Neural crest cell (in vitro differentiated cells): ENCODE data around the gene CSH1. TPM values are rescaled to one million over a fixed set of nuclear protein-coding genes. Genes with fewer than 3 reads are reported as not detected.
A peak's percentile ranks its signal among the peaks of the same experiment; 100 is the strongest.

ENCODE experiments used
- DNase-seq: peaks from one replicate; pipeline ENCODE4 v3.0.0; 2021; ENCODE audit warnings: low read depth, mixed read lengths, low spot score
- H3K27ac Mint-ChIP-seq: one replicate; pipeline ENCODE4 v1.8.0; 2021; ENCODE audit warnings: mild to moderate bottlenecking, mixed read lengths; ENCODE audit not compliant: unreplicated experiment
- H3K27me3 Mint-ChIP-seq: 2 replicates; pipeline ENCODE4 v1.8.0; 2021; ENCODE audit warnings: low read depth, mild to moderate bottlenecking, mixed read lengths
- H3K36me3 Mint-ChIP-seq: 2 replicates; pipeline ENCODE4 v1.8.0; 2021; ENCODE audit warnings: low read depth, mild to moderate bottlenecking, mixed read lengths
- H3K4me1 Mint-ChIP-seq: 2 replicates; pipeline ENCODE4 v1.8.0; 2021; ENCODE audit warnings: mixed read lengths
- H3K4me3 Mint-ChIP-seq: one replicate; pipeline ENCODE4 v1.8.0; 2021; ENCODE audit warnings: mild to moderate bottlenecking, mixed read lengths
- H3K9me3 Mint-ChIP-seq: 2 replicates; pipeline ENCODE4 v1.8.0; 2021; ENCODE audit warnings: mixed read lengths
- CTCF ChIP-seq: fragments of 200-600 bp; sonication (generic); conservative IDR thresholded peaks from 2 replicates; pipeline ENCODE4 v1.5.0; 2021; ENCODE audit warnings: antibody characterized with exemption, mild to moderate bottlenecking
- total RNA-seq: library from RNA; stranded (reverse); gene quantifications from 2 replicates; pipeline ENCODE4 v1.2.1, GENCODE V29; 2021

The CSH1 gene
- total RNA-seq, 1 donor from 2014 or later, result not detected

- Mint-ChIP-seq H3K27ac (peak overlapping the region; percentile 99), H3K36me3 (peaks cover 5% of the 10 kb centered on the region), H3K27me3 (peaks cover 12% of the 10 kb centered on the region), H3K9me3 (peaks cover 7% of the 10 kb centered on the region), H3K4me3 (peak overlapping the region; percentile 7), H3K4me1 (peaks cover 17% of the 10 kb centered on the region)
- peak; percentile 66 for TF ChIP-seq CTCF
- peak; percentile 66 for DNase-seq
Measured at GRCh38 chr17:63848834-63849689, 47.3 kb downstream of the CSH1 start.

GRCh38 chr17:63847525-63848249, 48.7 kb downstream of the CSH1 start:
- H3K4me1 Mint-ChIP-seq, result peaks cover 22% of the 10 kb centered on the region
- H3K27me3 Mint-ChIP-seq, result peaks cover 11% of the 10 kb centered on the region
- H3K27ac Mint-ChIP-seq, result no peak overlapping the region
- no peak for TF ChIP-seq CTCF
- no peak for DNase-seq
- peaks cover 5% of the 10 kb centered on the region for H3K36me3 Mint-ChIP-seq
- H3K9me3 Mint-ChIP-seq, result peaks cover 7% of the 10 kb centered on the region
- peak overlapping the region; percentile 58 for H3K4me3 Mint-ChIP-seq

GRCh38 chr17:63845509-63845908, 50.9 kb downstream of the CSH1 start:
- no peak for DNase-seq
- TF ChIP-seq CTCF, result no peak
- Mint-ChIP-seq H3K27me3 (peaks cover 6% of the 10 kb centered on the region), H3K4me1 (peaks cover 31% of the 10 kb centered on the region), H3K9me3 (peaks cover 7% of the 10 kb centered on the region), H3K36me3 (peaks cover 5% of the 10 kb centered on the region), H3K4me3 (peak overlapping the region; percentile 36), H3K27ac (no peak overlapping the region)

Other genes with a start within 250 kb of the CSH1 start
- 134 and 145 TPM in 2 replicates for gene LIMD2, start 196.4 kb downstream of the CSH1 start, total RNA-seq
- gene STRADA, start 154.8 kb downstream of the CSH1 start, total RNA-seq, result 55.0 and 55.9 TPM in 2 replicates
- gene CCDC47, start 123.0 kb downstream of the CSH1 start, total RNA-seq, result 72.9 and 73.2 TPM in 2 replicates
- 160 and 161 TPM in 2 replicates for gene DDX42, start 122.4 kb downstream of the CSH1 start, total RNA-seq
- gene PSMC5, start 69.1 kb downstream of the CSH1 start, total RNA-seq, result 170 and 178 TPM in 2 replicates
- gene FTSJ3, start 68.9 kb downstream of the CSH1 start, total RNA-seq, result 57.4 and 59.9 TPM in 2 replicates
- gene SMARCD2, start 53.9 kb downstream of the CSH1 start, total RNA-seq, result 43.0 and 45.5 TPM in 2 replicates
- not detected in 2 replicates for gene CSH2, start 22.9 kb downstream of the CSH1 start, total RNA-seq
- gene GH2, start 14.6 kb downstream of the CSH1 start, total RNA-seq, result not detected in 2 replicates
- not detected in 2 replicates for gene CSHL1, start 14.7 kb upstream of the CSH1 start, total RNA-seq
- not detected in 2 replicates for gene GH1, start 22.3 kb upstream of the CSH1 start, total RNA-seq
- 0.86 and 1.0 TPM in 2 replicates for gene CD79B, start 35.8 kb upstream of the CSH1 start, total RNA-seq
- gene SCN4A, start 76.3 kb upstream of the CSH1 start, total RNA-seq, result 1.6 and 1.9 TPM in 2 replicates
- 0.82 and 1.4 TPM in 2 replicates for gene PRR29, start 101.8 kb upstream of the CSH1 start, total RNA-seq
- gene ICAM2, start 124.1 kb upstream of the CSH1 start, total RNA-seq, result not detected in 2 replicates
- gene ERN1, start 233.6 kb upstream of the CSH1 start, total RNA-seq, result 8.5 and 11.1 TPM in 2 replicates